Heart right ventricle (tissue), 16 donors: ENCODE results near the gene PIKFYVE. TPM values are rescaled to one million over a fixed set of nuclear protein-coding genes. Genes with fewer than 3 reads are reported as not detected.
A peak's percentile ranks its signal among the peaks of the same experiment; 100 is the strongest.

ENCODE experiments used
- ATAC-seq, 8 donors: fragments of 200-7000 bp; cut with Tn5 transposase; one replicate each; pipeline ENCODE4 v1.9.1; 2020; ENCODE audit warnings: mild to moderate bottlenecking in 8 of 8, moderate library complexity in 8 of 8, moderate number of reproducible peaks in 1 of 8
- DNase-seq, 2 donors: peaks; one replicate each; pipeline ENCODE4 v3.0.0-alpha.2; 2020
- H3K27ac ChIP-seq, 10 donors: fragments of 200-600 bp; sonication (generic) in 2 of 10; one replicate each; pipeline versions ENCODE4 v1.5.0 to v1.8.0; 2020 to 2022; ENCODE audit warnings: mild to moderate bottlenecking in 3 of 10
- H3K27me3 ChIP-seq, 7 donors: fragments of 200-600 bp; one replicate each; pipeline ENCODE4 v1.8.0; 2021 to 2022; ENCODE audit warnings: mild to moderate bottlenecking in 2 of 7
- H3K36me3 ChIP-seq, 9 donors: fragments of 200-600 bp; sonication (generic) in 1 of 9; one replicate each; pipeline versions ENCODE4 v1.5.0 to v1.8.0; 2020 to 2022; ENCODE audit warnings: mild to moderate bottlenecking in 2 of 9
- H3K4me1 ChIP-seq, 9 donors: fragments of 200-600 bp; sonication (generic) in 1 of 9; one replicate each; pipeline versions ENCODE4 v1.5.0 to v1.8.0; 2020 to 2022; ENCODE audit warnings: mild to moderate bottlenecking in 4 of 9
- H3K4me3 ChIP-seq, 10 donors: fragments of 200-600 bp; sonication (generic) in 2 of 10; one replicate each; pipeline versions ENCODE4 v1.5.0 to v1.8.0; 2020 to 2022; ENCODE audit warnings: mild to moderate bottlenecking in 7 of 10, moderate library complexity in 2 of 10
- H3K9me3 ChIP-seq, 11 donors: fragments of 200-600 bp in 10 of 11; sonication (generic) in 2 of 11; one replicate each; pipeline versions ENCODE4 v1.5.0 to v1.8.0; 2013 to 2022; ENCODE audit warnings: mild to moderate bottlenecking in 2 of 11, control low read depth in 1 of 11, moderate library complexity in 1 of 11
- WGBS, 2 donors: extraction: QIAGEN DNeasy Blood & Tissue Kit; methylation state at CpG; one replicate each; pipeline ENCODE4 v1.1.7; 2013; ENCODE audit warnings: inconsistent platforms in 1 of 2; 5-methylcytosine and 5-hydroxymethylcytosine counted together
- intact Hi-C, 10 donors: fragments of 100-400 bp; cut with DNase I; formaldehyde crosslinking; loops; one replicate each; pipeline versions ENCODE4 v1.11.1 to v1.14.2; 2022
- polyA plus RNA-seq, 2 donors: library from polyadenylated mRNA; stranded (reverse); fragments of 200-250 nt; gene quantifications; one replicate each; pipeline ENCODE4 v1.2.3, GENCODE V29; 2013
- total RNA-seq, 10 donors: library from RNA; stranded (reverse); fragmentation: NEBNext Ultra II Directional in 3 of 10; extraction: Animal tissue kit (Norgen Biotek cat#: 25700) in 3 of 10; gene quantifications; one replicate each; pipeline versions ENCODE4 v1.2.1 to v1.2.4, GENCODE V29; 2021 to 2023
- TF ChIP-seq, protein P1 (sequence below), 9 donors: fragments of 200-600 bp; sonication (generic) in 2 of 9; IDR thresholded peaks; one replicate each; pipeline versions ENCODE4 v1.5.0 to v1.8.0; 2021 to 2022; ENCODE audit warnings: antibody characterized with exemption in 9 of 9, mild to moderate bottlenecking in 5 of 9, moderate library complexity in 1 of 9
- donor health status: Arrhythmogenic right ventricular cardiomyopathy.
- donor health status: ischemic (EF 13 %, LVEDD 7.1; RV severe dilation, severe dysfunction).
- donor health status: healthy with polysubstance abuse.
- donor health status: DM: no; HTN: yes; CAD: no.
- donor health status: DM: no; HTN: no; CAD: no.
- donor health status: ischemic (EF 25% LVEDD 6.9; RV normal size, moderate dysfunction).
- donor health status: ischemic (EF 25% LVEDD 5.7; RV mildly dilated, moderate dysfunction).
- donor health status: healthy.
- donor health status: DM: yes; HTN: yes; CAD: no.
- donor health status: Ischemic cardiomyopathy.
- donor health status: ischemic (EF 35%, LVEDD 5.7; RV mildly dilated, moderate dysfunction).
- donor health status: nonischemic (EF 11% LVEDD 7.7; RV severe dilation, severe dysfunction).
- donor health status: DM: yes; HTN: yes; CAD: no.
- donor health status: PGD.
- donor health status: ischemic (EF 29% LVEDD 5.4; RV normal size, mild dysfunction).
- donor health status: nonischemic (EF 23%, LVEDD 6.1; RV moderate dilation, normal function).

Gene PIKFYVE
- total and polyA plus RNA-seq, 12 donors, result 2.6 to 24.8 (median 17.7) TPM

DNA sequence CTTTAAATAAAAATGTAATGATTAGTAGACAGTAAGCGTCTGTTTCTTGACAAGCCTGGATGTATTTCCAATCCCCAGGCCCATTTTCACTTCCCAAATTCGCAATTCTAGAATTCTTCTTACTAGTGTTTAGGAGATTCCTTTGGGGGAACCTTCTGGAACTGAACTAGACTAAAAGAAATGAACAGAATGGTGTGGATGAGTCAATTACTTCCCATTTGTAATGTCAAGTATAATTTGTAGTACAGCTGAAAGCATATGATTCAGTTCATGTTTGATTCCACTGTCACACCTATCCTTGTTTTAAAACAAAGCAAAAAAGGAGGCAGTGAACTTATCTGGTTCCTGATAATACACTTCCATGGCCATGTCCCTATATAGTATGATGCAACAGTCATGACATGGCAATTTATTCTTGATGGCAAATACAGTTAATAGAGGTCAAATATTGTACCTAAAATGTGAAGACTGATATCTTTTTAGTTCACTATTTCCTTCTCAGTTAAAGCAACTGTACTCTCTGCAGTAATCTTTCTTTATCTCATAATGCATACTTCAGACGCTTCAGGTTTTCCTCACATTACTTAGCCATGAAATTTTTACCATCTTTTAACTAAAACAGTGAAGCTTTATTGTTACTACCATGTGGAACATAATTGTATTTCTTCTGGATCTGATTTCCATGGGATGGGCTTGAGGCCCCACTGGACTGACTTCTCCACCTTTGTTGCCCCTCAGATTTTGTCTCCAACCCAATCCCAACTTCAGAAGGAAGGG lies 13.2 kb upstream of the PIKFYVE start:
- TF ChIP-seq, protein P1, sequence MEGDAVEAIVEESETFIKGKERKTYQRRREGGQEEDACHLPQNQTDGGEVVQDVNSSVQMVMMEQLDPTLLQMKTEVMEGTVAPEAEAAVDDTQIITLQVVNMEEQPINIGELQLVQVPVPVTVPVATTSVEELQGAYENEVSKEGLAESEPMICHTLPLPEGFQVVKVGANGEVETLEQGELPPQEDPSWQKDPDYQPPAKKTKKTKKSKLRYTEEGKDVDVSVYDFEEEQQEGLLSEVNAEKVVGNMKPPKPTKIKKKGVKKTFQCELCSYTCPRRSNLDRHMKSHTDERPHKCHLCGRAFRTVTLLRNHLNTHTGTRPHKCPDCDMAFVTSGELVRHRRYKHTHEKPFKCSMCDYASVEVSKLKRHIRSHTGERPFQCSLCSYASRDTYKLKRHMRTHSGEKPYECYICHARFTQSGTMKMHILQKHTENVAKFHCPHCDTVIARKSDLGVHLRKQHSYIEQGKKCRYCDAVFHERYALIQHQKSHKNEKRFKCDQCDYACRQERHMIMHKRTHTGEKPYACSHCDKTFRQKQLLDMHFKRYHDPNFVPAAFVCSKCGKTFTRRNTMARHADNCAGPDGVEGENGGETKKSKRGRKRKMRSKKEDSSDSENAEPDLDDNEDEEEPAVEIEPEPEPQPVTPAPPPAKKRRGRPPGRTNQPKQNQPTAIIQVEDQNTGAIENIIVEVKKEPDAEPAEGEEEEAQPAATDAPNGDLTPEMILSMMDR (IDR thresholded peaks at IDR 0.05), result no peak
- intact Hi-C loops, result loop anchor here in 4 of 10 donors (5.0 to 10.0 kb wide), 5 partner anchors 64 to 148 kb away; no protein-coding TSS in a partner anchor
- H3K36me3 ChIP-seq, result peaks cover 0 to 52% (median 18%) of the 10 kb centered on the region in 9 donors

DNA sequence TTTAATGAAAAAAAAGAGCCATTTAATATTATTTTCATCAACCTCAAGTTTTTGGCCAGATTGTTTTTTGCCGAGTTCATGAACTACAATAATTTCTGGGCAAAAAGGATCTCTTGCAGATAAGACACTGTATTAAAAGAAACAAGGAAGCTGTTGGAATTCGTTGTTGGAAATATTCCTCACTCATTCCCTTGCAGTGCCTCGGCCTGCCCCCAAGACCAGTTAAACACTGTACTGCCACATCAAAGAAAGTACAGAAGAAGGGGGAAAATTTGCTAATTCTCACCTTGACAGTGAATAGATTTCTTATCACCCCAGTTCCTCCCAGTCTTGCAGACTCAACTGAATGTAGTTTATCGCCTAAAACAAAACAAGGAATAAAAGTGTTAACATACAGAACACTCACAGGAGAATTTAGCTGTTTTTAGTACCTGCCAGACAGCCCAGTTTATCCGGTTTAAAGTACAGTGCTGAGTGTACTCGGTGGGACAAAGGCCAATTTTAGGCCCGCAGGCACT lies 12.4 kb upstream of the PIKFYVE start:
- 4 to 5% methylated on average over 7 of the region's 7 CpGs for WGBS, 2 donors
- H3K9me3 ChIP-seq, result no peaks in the 10 kb centered on the region
- peak overlapping the region; percentile 50 to 92 (median 78) for H3K27ac ChIP-seq
- H3K4me3 ChIP-seq, result peak overlapping the region; percentile 71 to 93 (median 84)
- TF ChIP-seq, protein P1 (IDR thresholded peaks at IDR 0.05), result no peak
- no peak for DNase-seq
- peaks cover 0 to 44% (median 12%) of the 10 kb centered on the region in 9 donors for H3K36me3 ChIP-seq
- intact Hi-C loops, result loop anchor here in 5 of 10 donors (2.0 to 10.0 kb wide), 6 partner anchors 64 to 149 kb away; no protein-coding TSS in a partner anchor
- no peak for ATAC-seq
- no peaks in the 10 kb centered on the region for H3K27me3 ChIP-seq
- peaks cover 0 to 58% (median 28%) of the 10 kb centered on the region in 9 donors for H3K4me1 ChIP-seq

More for the DNA sequence above, 13.2 kb upstream of the PIKFYVE start:
- peak overlapping the region in 7 of 10 donors; percentile 2 to 91 (median 80) for H3K27ac ChIP-seq
- H3K9me3 ChIP-seq, result no peaks in the 10 kb centered on the region
- peak overlapping the region in 9 of 10 donors; percentile 71 to 93 (median 84) for H3K4me3 ChIP-seq
- peaks cover 0 to 60% (median 27%) of the 10 kb centered on the region in 9 donors for H3K4me1 ChIP-seq
- ATAC-seq, result no peak
- H3K27me3 ChIP-seq, result no peaks in the 10 kb centered on the region
- WGBS, 2 donors, result 72 to 75% methylated on average over 3 of the region's 3 CpGs
- DNase-seq, result no peak

DNA sequence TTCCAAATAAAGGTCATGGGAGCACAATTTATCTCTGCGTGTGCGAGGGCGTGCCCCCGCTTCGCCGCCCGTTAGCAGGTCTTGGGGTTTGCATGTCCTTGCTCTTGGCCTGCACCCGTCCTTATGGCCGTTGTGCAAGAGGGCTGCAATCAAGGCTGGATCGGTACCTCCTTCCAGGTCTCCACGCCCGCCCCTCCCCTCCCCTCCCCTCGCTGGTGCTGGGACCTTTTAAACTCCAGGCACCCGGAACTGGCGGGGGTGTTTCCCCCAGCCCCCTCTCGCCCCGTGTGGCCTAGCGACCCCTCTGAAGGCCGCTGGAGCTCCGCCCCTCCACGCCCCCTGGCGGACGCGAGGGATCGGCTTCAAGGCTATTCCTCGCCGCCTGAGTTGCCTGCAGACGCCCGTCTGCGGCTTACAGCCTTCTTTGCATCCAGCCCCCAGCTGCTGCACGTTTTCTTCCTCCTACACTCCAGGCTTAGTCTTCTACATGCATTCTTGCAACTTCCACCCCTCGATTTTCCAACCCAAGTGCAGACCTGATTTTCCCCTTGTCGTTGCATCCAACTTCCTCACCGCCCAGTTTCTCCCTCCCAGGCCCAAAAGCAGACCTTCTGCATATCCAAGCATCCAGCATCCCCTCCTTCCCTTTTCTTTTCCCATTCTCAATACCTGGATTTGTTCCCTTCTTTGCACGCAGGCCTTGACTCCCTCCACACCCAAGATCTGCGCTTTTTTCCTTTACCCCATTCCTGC lies 11.8 kb upstream of the PIKFYVE start:
- Histone ChIP-seq H3K4me1 (peaks cover 0 to 57% (median 28%) of the 10 kb centered on the region in 9 donors), H3K9me3 (no peaks in the 10 kb centered on the region), H3K36me3 (peaks cover 0 to 38% (median 12%) of the 10 kb centered on the region in 9 donors), H3K4me3 (peak overlapping the region; percentile 71 to 93 (median 84)), H3K27me3 (no peaks in the 10 kb centered on the region), H3K27ac (peak overlapping the region; percentile 50 to 92 (median 78))
- ATAC-seq (peak; percentile 78 to 94 (median 87)), DNase-seq (peak; percentile 84 to 88)
- intact Hi-C loops, result loop anchor here in 5 of 10 donors (2.0 to 10.0 kb wide), 6 partner anchors 63 to 149 kb away; no protein-coding TSS in a partner anchor
- 0 to 1% methylated on average over 36 of the region's 36 CpGs for WGBS, 2 donors
- TF ChIP-seq, protein P1 (IDR thresholded peaks at IDR 0.05), result peak; percentile 67 to 87 (median 78)
